ENCODE results near the gene LINGO4. TPM values are rescaled to one million over a fixed set of nuclear protein-coding genes. Genes with fewer than 3 reads are reported as not detected.

LINGO4 gene
- total and polyA plus RNA-seq, 10 of the 15 experiments (the other 5 are each of a cell fraction or from before 2014, with no cell fraction given) = not detected

DNA sequence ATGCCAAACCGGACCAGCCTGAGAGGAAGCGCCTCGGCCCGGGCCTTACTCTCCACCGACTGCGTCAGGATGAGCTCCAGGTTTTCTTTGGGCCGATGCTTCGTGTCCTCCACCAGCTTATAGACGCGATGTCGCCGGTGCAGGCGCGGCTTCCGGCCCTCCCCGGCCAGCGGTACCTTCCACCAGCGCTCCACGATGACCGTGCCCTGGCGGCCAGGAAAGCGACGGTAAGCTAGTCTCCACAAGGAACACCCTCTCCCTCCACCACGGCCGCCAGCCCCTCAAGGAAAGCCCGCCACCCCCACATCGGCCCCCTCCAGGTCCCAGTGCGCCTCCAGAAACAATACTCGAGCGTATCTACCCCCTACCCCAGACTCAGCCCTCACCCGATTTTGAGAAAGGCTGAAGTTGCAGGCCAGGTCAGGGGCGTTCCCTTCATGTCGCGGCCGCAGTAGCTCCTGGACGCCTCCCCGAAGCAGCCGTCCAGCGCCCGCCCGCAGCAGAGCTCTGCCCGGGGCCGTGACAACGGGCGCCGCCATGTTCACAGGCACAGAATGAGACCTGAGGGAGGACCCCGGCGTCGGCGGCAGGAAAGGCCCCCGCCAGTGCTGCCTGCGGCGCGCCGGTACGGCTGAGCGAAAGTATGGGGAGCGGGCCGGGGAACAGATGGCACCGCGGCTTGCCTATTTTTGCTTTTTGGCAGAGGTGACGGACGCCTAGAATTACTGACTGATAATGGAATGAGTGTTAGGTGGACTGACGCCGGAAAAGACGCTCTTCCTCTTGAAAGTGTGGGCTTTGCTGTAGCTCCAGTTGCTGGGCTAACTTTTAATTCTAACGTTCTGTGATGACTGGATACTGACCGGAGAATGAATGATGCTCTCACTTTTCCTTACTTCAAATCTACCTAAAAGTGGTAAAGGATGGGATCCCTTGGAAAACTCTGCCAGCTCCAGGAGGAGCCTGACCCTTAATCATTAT lies 42.0 kb downstream of the LINGO4 start, which contains the start of gene MRPL9 (continued):
- TF ChIP-seq, protein P1, sequence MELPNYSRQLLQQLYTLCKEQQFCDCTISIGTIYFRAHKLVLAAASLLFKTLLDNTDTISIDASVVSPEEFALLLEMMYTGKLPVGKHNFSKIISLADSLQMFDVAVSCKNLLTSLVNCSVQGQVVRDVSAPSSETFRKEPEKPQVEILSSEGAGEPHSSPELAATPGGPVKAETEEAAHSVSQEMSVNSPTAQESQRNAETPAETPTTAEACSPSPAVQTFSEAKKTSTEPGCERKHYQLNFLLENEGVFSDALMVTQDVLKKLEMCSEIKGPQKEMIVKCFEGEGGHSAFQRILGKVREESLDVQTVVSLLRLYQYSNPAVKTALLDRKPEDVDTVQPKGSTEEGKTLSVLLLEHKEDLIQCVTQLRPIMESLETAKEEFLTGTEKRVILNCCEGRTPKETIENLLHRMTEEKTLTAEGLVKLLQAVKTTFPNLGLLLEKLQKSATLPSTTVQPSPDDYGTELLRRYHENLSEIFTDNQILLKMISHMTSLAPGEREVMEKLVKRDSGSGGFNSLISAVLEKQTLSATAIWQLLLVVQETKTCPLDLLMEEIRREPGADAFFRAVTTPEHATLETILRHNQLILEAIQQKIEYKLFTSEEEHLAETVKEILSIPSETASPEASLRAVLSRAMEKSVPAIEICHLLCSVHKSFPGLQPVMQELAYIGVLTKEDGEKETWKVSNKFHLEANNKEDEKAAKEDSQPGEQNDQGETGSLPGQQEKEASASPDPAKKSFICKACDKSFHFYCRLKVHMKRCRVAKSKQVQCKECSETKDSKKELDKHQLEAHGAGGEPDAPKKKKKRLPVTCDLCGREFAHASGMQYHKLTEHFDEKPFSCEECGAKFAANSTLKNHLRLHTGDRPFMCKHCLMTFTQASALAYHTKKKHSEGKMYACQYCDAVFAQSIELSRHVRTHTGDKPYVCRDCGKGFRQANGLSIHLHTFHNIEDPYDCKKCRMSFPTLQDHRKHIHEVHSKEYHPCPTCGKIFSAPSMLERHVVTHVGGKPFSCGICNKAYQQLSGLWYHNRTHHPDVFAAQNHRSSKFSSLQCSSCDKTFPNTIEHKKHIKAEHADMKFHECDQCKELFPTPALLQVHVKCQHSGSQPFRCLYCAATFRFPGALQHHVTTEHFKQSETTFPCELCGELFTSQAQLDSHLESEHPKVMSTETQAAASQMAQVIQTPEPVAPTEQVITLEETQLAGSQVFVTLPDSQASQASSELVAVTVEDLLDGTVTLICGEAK (IDR thresholded peaks at IDR 0.05; ENCODE audit: borderline replicate concordance) = peak; percentile 34; the same call in 1 of the 2 replicates
- TF ChIP-seq ASH2L (IDR thresholded peaks at IDR 0.05; ENCODE audit: borderline replicate concordance, low read depth) = 0 out of 2 replicates have a peak, but pooled peaks have one; percentile 72
- no peak for TF ChIP-seq CHD4 (IDR thresholded peaks at IDR 0.05)
- peak; percentile 65 for TF ChIP-seq RELA (IDR thresholded peaks at IDR 0.05; ENCODE audit: borderline replicate concordance, partially characterized antibody)
- no peak for TF ChIP-seq ZZZ3 (IDR thresholded peaks at IDR 0.05; ENCODE audit: control insufficient read depth, insufficient read length, low read depth)
- TF ChIP-seq SREBF2 (IDR thresholded peaks at IDR 0.05; ENCODE audit: low read length) = no peak
- no peak for TF ChIP-seq BRCA1 (IDR thresholded peaks at IDR 0.05; ENCODE audit: low read depth, low read length)
- peak in 1 of 2 experiments; percentile 88; a peak in 1 of 4 replicates for TF ChIP-seq SRF (IDR thresholded peaks at IDR 0.05; ENCODE audit: low read depth in 2 of 2, low read length in 2 of 2)
- TF ChIP-seq, protein P2, sequence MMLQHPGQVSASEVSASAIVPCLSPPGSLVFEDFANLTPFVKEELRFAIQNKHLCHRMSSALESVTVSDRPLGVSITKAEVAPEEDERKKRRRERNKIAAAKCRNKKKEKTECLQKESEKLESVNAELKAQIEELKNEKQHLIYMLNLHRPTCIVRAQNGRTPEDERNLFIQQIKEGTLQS (IDR thresholded peaks at IDR 0.05; ENCODE audit: borderline replicate concordance, extremely low read depth, low read depth, low read length) = peak; percentile 73; the same call in 1 of the 2 replicates
- TF ChIP-seq SMARCA5 (IDR thresholded peaks at IDR 0.05) = peak; percentile 39; the same call in 1 of the 2 replicates
- TF ChIP-seq BMI1 (IDR thresholded peaks at IDR 0.05; ENCODE audit: borderline replicate concordance) = no peak
- peak; percentile 32; the same call in 1 of the 2 replicates for TF ChIP-seq NFIC (IDR thresholded peaks at IDR 0.05; ENCODE audit: low read depth, low read length)
- peak; percentile 88; the same call in 1 of the 2 replicates for TF ChIP-seq TAF1 (IDR thresholded peaks at IDR 0.05; ENCODE audit: borderline replicate concordance, low read depth, low read length)
- peak; percentile 81; the same call in 1 of the 2 replicates for TF ChIP-seq CREB1 (IDR thresholded peaks at IDR 0.05; ENCODE audit: low read depth)
- TF ChIP-seq SMAD5 (IDR thresholded peaks at IDR 0.05; ENCODE audit: low read depth) = peak; percentile 66
- TF ChIP-seq, protein P3, sequence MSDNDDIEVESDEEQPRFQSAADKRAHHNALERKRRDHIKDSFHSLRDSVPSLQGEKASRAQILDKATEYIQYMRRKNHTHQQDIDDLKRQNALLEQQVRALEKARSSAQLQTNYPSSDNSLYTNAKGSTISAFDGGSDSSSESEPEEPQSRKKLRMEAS (IDR thresholded peaks at IDR 0.05; ENCODE audit: low read depth, low read length) = peak; percentile 90
- TF ChIP-seq, protein P4, sequence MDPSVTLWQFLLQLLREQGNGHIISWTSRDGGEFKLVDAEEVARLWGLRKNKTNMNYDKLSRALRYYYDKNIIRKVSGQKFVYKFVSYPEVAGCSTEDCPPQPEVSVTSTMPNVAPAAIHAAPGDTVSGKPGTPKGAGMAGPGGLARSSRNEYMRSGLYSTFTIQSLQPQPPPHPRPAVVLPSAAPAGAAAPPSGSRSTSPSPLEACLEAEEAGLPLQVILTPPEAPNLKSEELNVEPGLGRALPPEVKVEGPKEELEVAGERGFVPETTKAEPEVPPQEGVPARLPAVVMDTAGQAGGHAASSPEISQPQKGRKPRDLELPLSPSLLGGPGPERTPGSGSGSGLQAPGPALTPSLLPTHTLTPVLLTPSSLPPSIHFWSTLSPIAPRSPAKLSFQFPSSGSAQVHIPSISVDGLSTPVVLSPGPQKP (IDR thresholded peaks at IDR 0.05; ENCODE audit: low read depth, low read length) = 0 out of 2 replicates have a peak, but pooled peaks have one; percentile 27
- TF ChIP-seq MYB (IDR thresholded peaks at IDR 0.05; ENCODE audit: borderline replicate concordance, low read depth, low read length) = peak; percentile 96
- TF ChIP-seq, protein P5, sequence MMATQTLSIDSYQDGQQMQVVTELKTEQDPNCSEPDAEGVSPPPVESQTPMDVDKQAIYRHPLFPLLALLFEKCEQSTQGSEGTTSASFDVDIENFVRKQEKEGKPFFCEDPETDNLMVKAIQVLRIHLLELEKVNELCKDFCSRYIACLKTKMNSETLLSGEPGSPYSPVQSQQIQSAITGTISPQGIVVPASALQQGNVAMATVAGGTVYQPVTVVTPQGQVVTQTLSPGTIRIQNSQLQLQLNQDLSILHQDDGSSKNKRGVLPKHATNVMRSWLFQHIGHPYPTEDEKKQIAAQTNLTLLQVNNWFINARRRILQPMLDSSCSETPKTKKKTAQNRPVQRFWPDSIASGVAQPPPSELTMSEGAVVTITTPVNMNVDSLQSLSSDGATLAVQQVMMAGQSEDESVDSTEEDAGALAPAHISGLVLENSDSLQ (IDR thresholded peaks at IDR 0.05) = peak; percentile 57
- peak; percentile 85 for TF ChIP-seq ZNF207 (IDR thresholded peaks at IDR 0.05; ENCODE audit: borderline replicate concordance)
- TF ChIP-seq YY1 (IDR thresholded peaks at IDR 0.05; ENCODE audit: low read depth, low read length) = peak; percentile 99
- no peak for TF ChIP-seq ZSCAN29 (IDR thresholded peaks at IDR 0.05)

Data from GM12878 (cell line).